Measurements from ENCODE around the gene ETS1. TPM values are rescaled to one million over a fixed set of nuclear protein-coding genes. Genes with fewer than 3 reads are reported as not detected.

The ETS1 gene
- polyA plus RNA-seq, 1 donor (not counting 4 experiments of a cell fraction or from before 2014, with no cell fraction given): 41.0 TPM

DNA sequence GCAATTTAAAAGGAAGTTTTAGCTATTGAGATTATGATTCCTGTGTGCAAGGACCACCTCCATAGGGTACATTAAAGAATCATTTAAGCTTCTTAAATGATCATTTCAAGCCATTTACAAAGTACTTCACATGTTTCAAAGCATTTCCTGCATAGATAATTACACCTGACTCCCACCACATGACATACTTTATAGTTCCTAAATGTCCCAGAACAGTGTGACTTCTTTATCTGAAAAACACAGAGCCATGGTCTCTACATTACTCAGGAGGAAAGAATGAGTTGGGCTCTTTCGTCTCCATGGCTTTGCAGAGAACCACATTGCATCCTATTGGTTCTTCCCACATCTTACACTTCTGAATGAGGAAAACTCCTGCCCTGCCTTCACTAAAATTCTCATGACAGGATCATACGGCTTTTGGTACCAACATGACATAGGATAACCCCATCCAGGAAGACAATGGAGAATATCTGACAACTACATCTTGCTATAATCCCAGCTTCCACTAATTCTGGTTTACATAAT, 88.6 kb downstream of the ETS1 start:
- no peaks in the 10 kb centered on the region for H3K9me3 ChIP-seq (ENCODE audit: control insufficient read depth, low read depth, low read length)
- H3K9ac ChIP-seq (ENCODE audit: control insufficient read depth, extremely low read depth, insufficient read depth, low read length): no peak overlapping the region
- H4K20me1 ChIP-seq (ENCODE audit: control insufficient read depth, extremely low read depth, insufficient read depth, low read length): peaks cover 9% of the 10 kb centered on the region
- H3K4me1 ChIP-seq (ENCODE audit: control insufficient read depth, extremely low read depth, insufficient read depth, low read length): peaks cover 69% of the 10 kb centered on the region
- TF ChIP-seq, protein P1, sequence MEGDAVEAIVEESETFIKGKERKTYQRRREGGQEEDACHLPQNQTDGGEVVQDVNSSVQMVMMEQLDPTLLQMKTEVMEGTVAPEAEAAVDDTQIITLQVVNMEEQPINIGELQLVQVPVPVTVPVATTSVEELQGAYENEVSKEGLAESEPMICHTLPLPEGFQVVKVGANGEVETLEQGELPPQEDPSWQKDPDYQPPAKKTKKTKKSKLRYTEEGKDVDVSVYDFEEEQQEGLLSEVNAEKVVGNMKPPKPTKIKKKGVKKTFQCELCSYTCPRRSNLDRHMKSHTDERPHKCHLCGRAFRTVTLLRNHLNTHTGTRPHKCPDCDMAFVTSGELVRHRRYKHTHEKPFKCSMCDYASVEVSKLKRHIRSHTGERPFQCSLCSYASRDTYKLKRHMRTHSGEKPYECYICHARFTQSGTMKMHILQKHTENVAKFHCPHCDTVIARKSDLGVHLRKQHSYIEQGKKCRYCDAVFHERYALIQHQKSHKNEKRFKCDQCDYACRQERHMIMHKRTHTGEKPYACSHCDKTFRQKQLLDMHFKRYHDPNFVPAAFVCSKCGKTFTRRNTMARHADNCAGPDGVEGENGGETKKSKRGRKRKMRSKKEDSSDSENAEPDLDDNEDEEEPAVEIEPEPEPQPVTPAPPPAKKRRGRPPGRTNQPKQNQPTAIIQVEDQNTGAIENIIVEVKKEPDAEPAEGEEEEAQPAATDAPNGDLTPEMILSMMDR (optimal IDR thresholded peaks at IDR 0.05 in 1 of 3, IDR thresholded peaks at IDR 0.05 in 1 of 3, conservative IDR thresholded peaks at IDR 0.05 in 1 of 3; ENCODE audit: extremely low read depth in 1 of 3, insufficient read depth in 2 of 3, low read length in 3 of 3): no peak
- no peaks in the 10 kb centered on the region for H3K27me3 ChIP-seq (ENCODE audit: control insufficient read depth, extremely low read depth, insufficient read depth, low read length)
- peaks cover 3% of the 10 kb centered on the region for H3K9me1 ChIP-seq (ENCODE audit: control insufficient read depth, extremely low read depth, insufficient read depth, low read length)
- no peak overlapping the region for H3K27ac ChIP-seq (ENCODE audit: control insufficient read depth, insufficient read depth, low read length)
- H3K4me3 ChIP-seq (ENCODE audit: control insufficient read depth in 2 of 3, extremely low read depth in 1 of 3, insufficient read depth in 2 of 3, low read depth in 1 of 3, low read length in 3 of 3): no peak overlapping the region
- peaks cover 94% of the 10 kb centered on the region for H3K79me2 ChIP-seq (ENCODE audit: control insufficient read depth, insufficient read depth, low read length)
- peak overlapping the region; percentile 8 for H3K4me2 ChIP-seq (ENCODE audit: control insufficient read depth, extremely low read depth, insufficient read depth, low read depth, low read length)
- peaks cover 0 to 38% of the 10 kb centered on the region in 2 experiments for H3K36me3 ChIP-seq (ENCODE audit: control insufficient read depth in 2 of 2, extremely low read depth in 1 of 2, insufficient read depth in 2 of 2, low read length in 2 of 2)
- no peak for DNase-seq (ENCODE audit: low read depth, low spot score)
- H2AFZ ChIP-seq (ENCODE audit: control insufficient read depth, low read length): no peak overlapping the region
- no peak for FAIRE-seq
- dilution Hi-C loops (cut with MboI; ENCODE audit: extremely low pct_ligation_motif_present, low sequenced_read_pairs): no loop called here

DNA sequence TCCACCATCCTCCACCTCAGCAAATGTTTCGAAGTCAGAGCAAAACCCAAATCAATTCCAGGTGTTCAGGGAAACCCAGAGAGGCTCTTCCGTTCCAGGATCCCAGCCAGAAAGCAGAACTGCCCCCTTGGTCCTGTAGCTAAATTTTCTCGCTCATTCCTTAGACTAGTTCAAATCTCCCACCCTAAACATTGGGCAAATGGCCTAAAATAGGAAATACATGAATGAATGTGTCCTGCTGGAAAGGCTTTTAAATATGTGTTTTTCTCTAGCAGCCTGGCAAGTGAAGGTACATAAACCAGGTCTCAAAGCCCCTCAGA, 89.6 kb downstream of the ETS1 start:
- FAIRE-seq: peak; percentile 9
- peaks cover 69% of the 10 kb centered on the region for H3K4me1 ChIP-seq (ENCODE audit: control insufficient read depth, extremely low read depth, insufficient read depth, low read length)

More for the DNA sequence above, 89.6 kb downstream of the ETS1 start:
- Histone ChIP-seq H2AFZ (ENCODE audit: control insufficient read depth, low read length) (no peak overlapping the region), H3K9ac (ENCODE audit: control insufficient read depth, extremely low read depth, insufficient read depth, low read length) (peak overlapping the region; percentile 23), H3K36me3 (ENCODE audit: control insufficient read depth in 2 of 2, extremely low read depth in 1 of 2, insufficient read depth in 2 of 2, low read length in 2 of 2) (peaks cover 4 to 39% of the 10 kb centered on the region in 2 experiments), H3K9me1 (ENCODE audit: control insufficient read depth, extremely low read depth, insufficient read depth, low read length) (peaks cover 3% of the 10 kb centered on the region), H3K4me3 (ENCODE audit: control insufficient read depth in 2 of 3, extremely low read depth in 1 of 3, insufficient read depth in 2 of 3, low read depth in 1 of 3, low read length in 3 of 3) (peak overlapping the region in 1 of 3 experiments; percentile 1), H3K79me2 (ENCODE audit: control insufficient read depth, insufficient read depth, low read length) (peaks cover 99% of the 10 kb centered on the region), H3K27ac (ENCODE audit: control insufficient read depth, insufficient read depth, low read length) (peak overlapping the region; percentile 70), H4K20me1 (ENCODE audit: control insufficient read depth, extremely low read depth, insufficient read depth, low read length) (peaks cover 11% of the 10 kb centered on the region), H3K27me3 (ENCODE audit: control insufficient read depth, extremely low read depth, insufficient read depth, low read length) (no peaks in the 10 kb centered on the region), H3K9me3 (ENCODE audit: control insufficient read depth, low read depth, low read length) (no peaks in the 10 kb centered on the region), H3K4me2 (ENCODE audit: control insufficient read depth, extremely low read depth, insufficient read depth, low read depth, low read length) (peak overlapping the region; percentile 68)
- no peak for DNase-seq (ENCODE audit: low read depth, low spot score)
- no peak for TF ChIP-seq EZH2 (IDR thresholded peaks at IDR 0.05; ENCODE audit: low read length)
- TF ChIP-seq, protein P1 (optimal IDR thresholded peaks at IDR 0.05 in 1 of 3, IDR thresholded peaks at IDR 0.05 in 1 of 3, conservative IDR thresholded peaks at IDR 0.05 in 1 of 3; ENCODE audit: extremely low read depth in 1 of 3, insufficient read depth in 2 of 3, low read length in 3 of 3): no peak
- dilution Hi-C loops (cut with MboI; ENCODE audit: extremely low pct_ligation_motif_present, low sequenced_read_pairs): no loop called here

Measured in keratinocyte (primary cell).